HL-60 (cell line): ENCODE results near the gene DNLZ.

ENCODE experiments used
- DNase-seq, 2 experiments: peaks; one replicate each; pipeline ENCODE4 v3.0.0-alpha.2; 2010 to 2020; ENCODE audit warnings: low read depth in 1 of 2, low spot score in 1 of 2
- H3K27ac ChIP-seq: fragments of 250-450 bp; sonication (Bioruptor Pico); replicated peaks from 2 replicates; pipeline ENCODE4 v1.5.1; 2020; ENCODE audit warnings: mild to moderate bottlenecking, moderate library complexity
- H3K27me3 ChIP-seq: fragments of 250-450 bp; sonication (Bioruptor Pico); 2 replicates; pipeline ENCODE4 v1.5.1; 2021; ENCODE audit warnings: mild to moderate bottlenecking, moderate library complexity; ENCODE audit not compliant: insufficient read depth, poor library complexity, severe bottlenecking
- H3K4me3 ChIP-seq: replicated peaks from 2 replicates; pipeline ENCODE4 v1.5.1; 2011; ENCODE audit warnings: mild to moderate bottlenecking, control low read depth, low read length; ENCODE audit not compliant: insufficient read depth
- GABPA ChIP-seq: IDR thresholded peaks from 2 replicates; pipeline ENCODE4 v1.6.1; 2012; ENCODE audit warnings: low read depth
- POLR2AphosphoS5 ChIP-seq: IDR thresholded peaks from 2 replicates; pipeline ENCODE4 v1.6.1; 2012; ENCODE audit warnings: low read depth
- SPI1 ChIP-seq: IDR thresholded peaks from 2 replicates; pipeline ENCODE4 v1.6.1; 2012; ENCODE audit warnings: low read depth, mild to moderate bottlenecking, borderline replicate concordance
- TF ChIP-seq, protein P1 (sequence below): IDR thresholded peaks from one replicate; pipeline ENCODE4 v1.5.1; 2011; ENCODE audit warnings: low read length, control low read depth, inconsistent platforms; ENCODE audit not compliant: insufficient read depth
- TF ChIP-seq, protein P2 (sequence below): IDR thresholded peaks from 2 replicates; pipeline ENCODE4 v1.6.1; 2012; ENCODE audit warnings: low read depth; ENCODE audit not compliant: insufficient replicate concordance

DNLZ gene

GRCh38 chr9:136349546-136349945, 14.0 kb downstream of the DNLZ start:
- DNase-seq, result no peak
- Histone ChIP-seq H3K27me3 (no peaks in the 10 kb centered on the region), H3K27ac (no peak overlapping the region), H3K4me3 (no peak overlapping the region)
- TF ChIP-seq, protein P1, sequence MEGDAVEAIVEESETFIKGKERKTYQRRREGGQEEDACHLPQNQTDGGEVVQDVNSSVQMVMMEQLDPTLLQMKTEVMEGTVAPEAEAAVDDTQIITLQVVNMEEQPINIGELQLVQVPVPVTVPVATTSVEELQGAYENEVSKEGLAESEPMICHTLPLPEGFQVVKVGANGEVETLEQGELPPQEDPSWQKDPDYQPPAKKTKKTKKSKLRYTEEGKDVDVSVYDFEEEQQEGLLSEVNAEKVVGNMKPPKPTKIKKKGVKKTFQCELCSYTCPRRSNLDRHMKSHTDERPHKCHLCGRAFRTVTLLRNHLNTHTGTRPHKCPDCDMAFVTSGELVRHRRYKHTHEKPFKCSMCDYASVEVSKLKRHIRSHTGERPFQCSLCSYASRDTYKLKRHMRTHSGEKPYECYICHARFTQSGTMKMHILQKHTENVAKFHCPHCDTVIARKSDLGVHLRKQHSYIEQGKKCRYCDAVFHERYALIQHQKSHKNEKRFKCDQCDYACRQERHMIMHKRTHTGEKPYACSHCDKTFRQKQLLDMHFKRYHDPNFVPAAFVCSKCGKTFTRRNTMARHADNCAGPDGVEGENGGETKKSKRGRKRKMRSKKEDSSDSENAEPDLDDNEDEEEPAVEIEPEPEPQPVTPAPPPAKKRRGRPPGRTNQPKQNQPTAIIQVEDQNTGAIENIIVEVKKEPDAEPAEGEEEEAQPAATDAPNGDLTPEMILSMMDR, result no peak
- TF ChIP-seq, protein P2, sequence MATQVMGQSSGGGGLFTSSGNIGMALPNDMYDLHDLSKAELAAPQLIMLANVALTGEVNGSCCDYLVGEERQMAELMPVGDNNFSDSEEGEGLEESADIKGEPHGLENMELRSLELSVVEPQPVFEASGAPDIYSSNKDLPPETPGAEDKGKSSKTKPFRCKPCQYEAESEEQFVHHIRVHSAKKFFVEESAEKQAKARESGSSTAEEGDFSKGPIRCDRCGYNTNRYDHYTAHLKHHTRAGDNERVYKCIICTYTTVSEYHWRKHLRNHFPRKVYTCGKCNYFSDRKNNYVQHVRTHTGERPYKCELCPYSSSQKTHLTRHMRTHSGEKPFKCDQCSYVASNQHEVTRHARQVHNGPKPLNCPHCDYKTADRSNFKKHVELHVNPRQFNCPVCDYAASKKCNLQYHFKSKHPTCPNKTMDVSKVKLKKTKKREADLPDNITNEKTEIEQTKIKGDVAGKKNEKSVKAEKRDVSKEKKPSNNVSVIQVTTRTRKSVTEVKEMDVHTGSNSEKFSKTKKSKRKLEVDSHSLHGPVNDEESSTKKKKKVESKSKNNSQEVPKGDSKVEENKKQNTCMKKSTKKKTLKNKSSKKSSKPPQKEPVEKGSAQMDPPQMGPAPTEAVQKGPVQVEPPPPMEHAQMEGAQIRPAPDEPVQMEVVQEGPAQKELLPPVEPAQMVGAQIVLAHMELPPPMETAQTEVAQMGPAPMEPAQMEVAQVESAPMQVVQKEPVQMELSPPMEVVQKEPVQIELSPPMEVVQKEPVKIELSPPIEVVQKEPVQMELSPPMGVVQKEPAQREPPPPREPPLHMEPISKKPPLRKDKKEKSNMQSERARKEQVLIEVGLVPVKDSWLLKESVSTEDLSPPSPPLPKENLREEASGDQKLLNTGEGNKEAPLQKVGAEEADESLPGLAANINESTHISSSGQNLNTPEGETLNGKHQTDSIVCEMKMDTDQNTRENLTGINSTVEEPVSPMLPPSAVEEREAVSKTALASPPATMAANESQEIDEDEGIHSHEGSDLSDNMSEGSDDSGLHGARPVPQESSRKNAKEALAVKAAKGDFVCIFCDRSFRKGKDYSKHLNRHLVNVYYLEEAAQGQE, result no peak
- no peak for TF ChIP-seq GABPA
- no peak for TF ChIP-seq POLR2AphosphoS5
- no peak for TF ChIP-seq SPI1

- Histone ChIP-seq H3K4me3 (no peak overlapping the region), H3K27ac (no peak overlapping the region), H3K27me3 (no peaks in the 10 kb centered on the region)
- no peak for DNase-seq
- TF ChIP-seq, protein P2, result no peak
- TF ChIP-seq GABPA (no peak), POLR2AphosphoS5 (no peak), SPI1 (no peak)
- TF ChIP-seq, protein P1, result no peak
Observed at GRCh38 chr9:136348691-136349090, 14.9 kb downstream of the DNLZ start.

DNA sequence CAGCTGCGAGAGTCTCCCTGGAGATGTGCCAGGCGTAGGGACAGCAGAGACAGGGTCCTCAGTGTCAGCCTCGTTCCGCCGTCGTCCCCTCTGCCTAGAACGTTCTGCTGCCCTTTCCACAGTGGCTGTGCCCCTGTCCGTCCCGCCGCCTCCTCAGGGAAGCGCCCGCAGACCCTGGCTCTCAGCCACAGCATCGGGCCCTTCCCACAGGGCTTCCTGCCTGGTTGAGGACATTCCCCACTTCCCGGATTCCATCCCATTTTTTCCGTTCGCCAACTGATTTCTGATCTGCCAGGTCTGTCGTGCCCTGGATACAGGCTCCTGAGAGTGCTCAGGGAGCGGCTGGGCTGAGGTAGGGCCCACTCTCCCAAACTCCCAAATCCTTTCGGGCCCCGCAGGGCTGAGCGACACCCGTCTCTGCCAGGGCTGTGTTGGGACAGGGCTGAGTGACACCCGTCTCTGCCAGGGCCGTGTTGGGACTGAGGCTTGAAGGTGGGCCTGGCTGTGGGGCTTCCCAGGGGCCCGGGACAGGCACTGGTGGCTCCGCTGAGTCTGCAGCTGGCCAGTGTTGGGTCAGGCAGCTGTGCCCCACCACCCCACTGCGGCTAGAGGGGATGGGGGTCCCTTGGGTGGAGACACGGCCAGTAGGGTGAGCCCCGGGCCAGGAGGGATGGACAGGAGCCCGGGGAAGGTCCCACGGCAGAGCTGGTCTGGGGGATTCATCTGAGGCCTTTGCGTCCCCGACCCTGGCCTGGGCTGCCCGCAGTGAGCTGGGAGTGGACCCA, 15.9 kb downstream of the DNLZ start:
- no peak overlapping the region for H3K27ac ChIP-seq

More for the DNA sequence above, 15.9 kb downstream of the DNLZ start:
- TF ChIP-seq, protein P1, result no peak
- TF ChIP-seq SPI1, result no peak
- TF ChIP-seq, protein P2, result no peak
- TF ChIP-seq POLR2AphosphoS5, result no peak
- no peak for TF ChIP-seq GABPA
- H3K27me3 ChIP-seq, result no peaks in the 10 kb centered on the region
- no peak for DNase-seq
- H3K4me3 ChIP-seq, result no peak overlapping the region
